HG03521 (cell line): ENCODE data around the gene PABPC4L.
"Not testable (repeated sequence)": the region's sequence is repeated elsewhere in the genome, so short reads cannot be mapped to it uniquely, and the experiment has no call there.

Experiments used
- ATAC-seq: cut with Tn5 transposase; IDR thresholded peaks from one replicate; pipeline ENCODE4 v1.9.1; 2021; ENCODE audit warnings: mild to moderate bottlenecking, moderate library complexity; ENCODE audit not compliant: unreplicated experiment

Gene PABPC4L

GRCh38 chr4:134201216-134202161 lies at the start of gene PABPC4L:
Gene PABPC4L (minus strand): TSS chr4:134201789. CDS start chr4:134201019, 770 bp downstream.
- ATAC-seq = no peak

GRCh38 chr4:134251322-134251721 lies 49.7 kb upstream of the PABPC4L start:
- ATAC-seq = no peak

GRCh38 chr4:134243742-134244713 lies 42.4 kb upstream of the PABPC4L start:
- no peak for ATAC-seq

- no peak for ATAC-seq
Measured at GRCh38 chr4:134219043-134219442, 17.5 kb upstream of the PABPC4L start.

GRCh38 chr4:134216411-134216810 lies 14.8 kb upstream of the PABPC4L start:
- no peak for ATAC-seq

- no peak for ATAC-seq
Measured at GRCh38 chr4:134215620-134216344, 14.2 kb upstream of the PABPC4L start.

- ATAC-seq = not testable (repeated sequence)
Measured at GRCh38 chr4:134207955-134208354, 6.4 kb upstream of the PABPC4L start.

- no peak for ATAC-seq
Measured at GRCh38 chr4:134202166-134202956, 772 bp upstream of the PABPC4L start.

GRCh38 chr4:134200811-134201215 lies 776 bp downstream of the PABPC4L start:
- ATAC-seq = no peak

GRCh38 chr4:134189949-134190348 lies 11.6 kb downstream of the PABPC4L start:
- ATAC-seq = no peak

- ATAC-seq = no peak
Measured at GRCh38 chr4:134189480-134189879, 12.1 kb downstream of the PABPC4L start.

GRCh38 chr4:134178706-134179105 lies 22.9 kb downstream of the PABPC4L start:
- ATAC-seq = no peak

- ATAC-seq = no peak
Measured at GRCh38 chr4:134174271-134174670, 27.3 kb downstream of the PABPC4L start.

- no peak for ATAC-seq
Measured at GRCh38 chr4:134160211-134160610, 41.4 kb downstream of the PABPC4L start.

- ATAC-seq = no peak
Measured at GRCh38 chr4:134154097-134154496, 47.5 kb downstream of the PABPC4L start.

- no peak for ATAC-seq
Measured at GRCh38 chr4:134147941-134148340, 53.6 kb downstream of the PABPC4L start.
